ENCODE results near the gene PREX1. TPM values are rescaled to one million over a fixed set of nuclear protein-coding genes. Genes with fewer than 3 reads are reported as not detected.

The PREX1 gene
- total RNA-seq, 1 experiment from 2014 or later: 20.0 TPM

GRCh38 chr20:48750941-48751635 lies 76.7 kb downstream of the PREX1 start:
- no peaks in the 10 kb centered on the region for H3K27me3 ChIP-seq (ENCODE audit: control insufficient read depth, insufficient read depth, low read length)
- ATAC-seq (0 out of 2 replicates have a peak, but pooled peaks have one; percentile 33), DNase-seq (ENCODE audit: low read depth, low spot score) (no peak)
- H3K36me3 ChIP-seq (ENCODE audit: control insufficient read depth, insufficient read depth, low read length): no peaks in the 10 kb centered on the region
- H3K4me3 ChIP-seq (ENCODE audit: low read depth in 2 of 2, low read length in 2 of 2): no peak overlapping the region
- H3K27ac ChIP-seq (ENCODE audit: low read length): no peak overlapping the region
- no peak for TF ChIP-seq REST (IDR thresholded peaks at IDR 0.05; ENCODE audit: insufficient read depth in 1 of 2, low read depth in 2 of 2, low read length in 1 of 2)
- no peak for TF ChIP-seq TCF7L2 (IDR thresholded peaks at IDR 0.05; ENCODE audit: low read depth, low read length)
- TF ChIP-seq CTCF (IDR thresholded peaks at IDR 0.05): no peak
- no peak for TF ChIP-seq SIN3A (IDR thresholded peaks at IDR 0.05; ENCODE audit: borderline replicate concordance, insufficient read depth, low read depth, low read length)
- TF ChIP-seq POLR2AphosphoS5 (IDR thresholded peaks at IDR 0.05; ENCODE audit: low read depth, low read length): no peak
- CTCF ChIA-PET: no interaction called here
- H3K9me3 ChIP-seq (ENCODE audit: control insufficient read depth, insufficient read depth, low read depth, low read length): no peaks in the 10 kb centered on the region
- intact Hi-C loops (cut with micrococcal nuclease; ENCODE audit: unreplicated experiment): no loop called here
- POLR2A ChIA-PET: interaction anchor here (0.7 kb wide), 1 partner anchor 130 kb away, joined by 5 read pairs; no protein-coding TSS in a partner anchor
- peaks cover 7% of the 10 kb centered on the region for H3K4me1 ChIP-seq (ENCODE audit: control insufficient read depth, insufficient read depth, low read length)
- no TSS peak for BruUV-seq (replicated peaks)
- in situ Hi-C loops (cut with HindIII; ENCODE audit: low pct_unique_long_range_greater_than_20kb, low sequenced_read_pairs): no loop called here

- Histone ChIP-seq H3K36me3 (ENCODE audit: control insufficient read depth, insufficient read depth, low read length) (no peaks in the 10 kb centered on the region), H3K9me3 (ENCODE audit: control insufficient read depth, insufficient read depth, low read depth, low read length) (no peaks in the 10 kb centered on the region), H3K4me1 (ENCODE audit: control insufficient read depth, insufficient read depth, low read length) (peaks cover 7% of the 10 kb centered on the region), H3K4me3 (ENCODE audit: low read depth in 2 of 2, low read length in 2 of 2) (no peak overlapping the region), H3K27ac (ENCODE audit: low read length) (no peak overlapping the region), H3K27me3 (ENCODE audit: control insufficient read depth, insufficient read depth, low read length) (no peaks in the 10 kb centered on the region)
- BruUV-seq (replicated peaks): no TSS peak
- intact Hi-C loops (cut with micrococcal nuclease; ENCODE audit: unreplicated experiment) (no loop called here), in situ Hi-C loops (cut with HindIII; ENCODE audit: low pct_unique_long_range_greater_than_20kb, low sequenced_read_pairs) (no loop called here)
- DNase-seq (ENCODE audit: low read depth, low spot score) (no peak), ATAC-seq (no peak)
- ChIA-PET POLR2A (no interaction called here), CTCF (interaction anchor here (0.6 kb wide), 1 partner anchor 293 kb away, joined by 5 read pairs; no protein-coding TSS in a partner anchor)
- TF ChIP-seq POLR2AphosphoS5 (IDR thresholded peaks at IDR 0.05; ENCODE audit: low read depth, low read length) (no peak), REST (IDR thresholded peaks at IDR 0.05; ENCODE audit: insufficient read depth in 1 of 2, low read depth in 2 of 2, low read length in 1 of 2) (no peak), CTCF (IDR thresholded peaks at IDR 0.05) (no peak), SIN3A (IDR thresholded peaks at IDR 0.05; ENCODE audit: borderline replicate concordance, insufficient read depth, low read depth, low read length) (no peak), TCF7L2 (IDR thresholded peaks at IDR 0.05; ENCODE audit: low read depth, low read length) (no peak)
These were observed 77.4 kb downstream of the PREX1 start for GRCh38 chr20:48750376-48750775.

Measured in Panc1 (cell line).